ENCODE measurements around the gene VIT. TPM values are rescaled to one million over a fixed set of nuclear protein-coding genes. Genes with fewer than 3 reads are reported as not detected.

The VIT gene
- total RNA-seq, 6 experiments from 2014 or later, result not detected

GRCh38 chr2:36849265-36849664 is 152.8 kb downstream of the VIT start:
- Histone ChIP-seq H3K4me1 (no peaks in the 10 kb centered on the region), H3K9me3 (no peaks in the 10 kb centered on the region), H3K27ac (no peak overlapping the region), H3K4me3 (no peak overlapping the region), H3K36me3 (peaks cover 0 to 20% (median 5%) of the 10 kb centered on the region in 4 donors), H3K27me3 (no peaks in the 10 kb centered on the region)
- intact Hi-C loops (cut with DNase I), result no loop called here
- no peak for TF ChIP-seq CTCF (IDR thresholded peaks at IDR 0.05)
- TF ChIP-seq POLR2A (IDR thresholded peaks at IDR 0.05), result no peak
- WGBS (ENCODE audit: insufficient coverage, low coverage, low lambda C conversion rate, missing lambda C conversion rate), result 95% methylated on average over 8 of the region's 8 CpGs
- no peak for DNase-seq
- ATAC-seq, result no peak

GRCh38 chr2:36854241-36854640 is 157.7 kb downstream of the VIT start:
- WGBS (ENCODE audit: insufficient coverage, low coverage, low lambda C conversion rate, missing lambda C conversion rate), result 77% methylated on average over 2 of the region's 2 CpGs
- peaks cover 0 to 11% (median 2%) of the 10 kb centered on the region in 4 donors for H3K36me3 ChIP-seq
- no peaks in the 10 kb centered on the region for H3K27me3 ChIP-seq
- no peaks in the 10 kb centered on the region for H3K9me3 ChIP-seq
- DNase-seq, result no peak
- no peaks in the 10 kb centered on the region for H3K4me1 ChIP-seq
- H3K27ac ChIP-seq, result no peak overlapping the region
- no peak overlapping the region for H3K4me3 ChIP-seq
- ATAC-seq, result no peak
- intact Hi-C loops (cut with DNase I), result no loop called here
- no peak for TF ChIP-seq POLR2A (IDR thresholded peaks at IDR 0.05)
- TF ChIP-seq CTCF (IDR thresholded peaks at IDR 0.05), result no peak

GRCh38 chr2:36855429-36855828 is 158.9 kb downstream of the VIT start:
- no peaks in the 10 kb centered on the region for H3K27me3 ChIP-seq
- DNase-seq (no peak), ATAC-seq (no peak)
- intact Hi-C loops (cut with DNase I), result no loop called here
- no peaks in the 10 kb centered on the region for H3K4me1 ChIP-seq
- no peak overlapping the region for H3K27ac ChIP-seq
- H3K9me3 ChIP-seq, result no peaks in the 10 kb centered on the region
- H3K36me3 ChIP-seq, result peaks cover 0 to 4% (median 1%) of the 10 kb centered on the region in 4 donors
- TF ChIP-seq CTCF (IDR thresholded peaks at IDR 0.05) (no peak), POLR2A (IDR thresholded peaks at IDR 0.05) (no peak)
- H3K4me3 ChIP-seq, result no peak overlapping the region
- 90% methylated on average over 2 of the region's 2 CpGs for WGBS (ENCODE audit: insufficient coverage, low coverage, low lambda C conversion rate, missing lambda C conversion rate)

- Histone ChIP-seq H3K27me3 (no peaks in the 10 kb centered on the region), H3K9me3 (no peaks in the 10 kb centered on the region), H3K27ac (no peak overlapping the region), H3K4me1 (no peaks in the 10 kb centered on the region), H3K4me3 (no peak overlapping the region), H3K36me3 (no peaks in the 10 kb centered on the region)
- intact Hi-C loops (cut with DNase I), result no loop called here
- WGBS (ENCODE audit: insufficient coverage, low coverage, low lambda C conversion rate, missing lambda C conversion rate), result 73% methylated on average over 5 of the region's 5 CpGs
- TF ChIP-seq CTCF (IDR thresholded peaks at IDR 0.05), result peak in 1 of 4 donors; percentile 16
- TF ChIP-seq POLR2A (IDR thresholded peaks at IDR 0.05), result no peak
- ATAC-seq, result peak in 3 of 4 donors; percentile 26 to 82 (median 79)
- no peak for DNase-seq
These were observed 161.2 kb downstream of the VIT start for GRCh38 chr2:36857713-36858112.
